Rectal smooth muscle tissue (tissue), 1 donor: ENCODE results near the gene LCN12.

Experiments
- H3K27ac ChIP-seq: one replicate; pipeline ENCODE4 v1.7.0; 2013; ENCODE audit warnings: low read depth, low read length, inconsistent platforms
- H3K27me3 ChIP-seq: one replicate; pipeline ENCODE4 v1.7.0; 2013; ENCODE audit warnings: low read length; ENCODE audit not compliant: control insufficient read depth, insufficient read depth
- H3K36me3 ChIP-seq: one replicate; pipeline ENCODE4 v1.7.0; 2013; ENCODE audit warnings: low read length; ENCODE audit not compliant: control insufficient read depth, insufficient read depth
- H3K4me1 ChIP-seq: one replicate; pipeline ENCODE4 v1.7.0; 2013; ENCODE audit warnings: low read length; ENCODE audit not compliant: control insufficient read depth, insufficient read depth
- H3K4me3 ChIP-seq: one replicate; pipeline ENCODE4 v1.7.0; 2013; ENCODE audit warnings: low read length
- H3K9ac ChIP-seq: one replicate; pipeline ENCODE4 v1.7.0; 2013; ENCODE audit warnings: low read length

Gene LCN12

DNA sequence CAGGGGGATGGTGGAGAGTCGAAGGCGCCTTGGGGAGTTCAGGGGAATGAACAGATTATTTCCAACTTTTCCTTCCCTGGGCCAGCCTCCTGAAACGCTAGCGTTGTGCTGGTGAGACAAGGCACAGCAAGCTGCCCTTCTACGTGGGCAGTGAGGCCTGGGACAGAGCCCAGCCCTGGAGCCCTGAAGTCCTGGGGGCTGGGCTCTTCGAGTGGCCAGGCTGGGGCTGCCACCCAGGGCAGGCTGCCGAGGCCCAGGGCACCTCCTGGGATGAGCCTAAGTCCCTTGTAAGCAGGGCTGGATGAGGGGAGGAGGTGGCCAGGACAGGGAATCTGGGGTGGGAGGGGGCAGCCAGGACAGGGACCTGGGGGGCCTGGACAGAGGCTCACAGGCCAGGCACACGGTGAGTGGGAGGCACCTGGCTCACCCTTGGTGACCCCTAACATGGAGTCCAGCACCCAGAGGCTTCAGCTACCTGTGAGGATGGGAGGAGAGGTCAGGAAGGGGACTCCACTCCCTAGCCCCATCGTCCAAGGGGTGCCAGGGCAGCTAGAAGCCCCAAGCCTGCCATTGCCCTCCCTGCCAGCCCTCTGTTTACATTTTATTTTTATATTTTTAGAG lies 1.3 kb upstream of the LCN12 start:
- peak overlapping the region; percentile 59 for H3K27ac ChIP-seq
- H3K4me3 ChIP-seq: peak overlapping the region; percentile 91
- H3K27me3 ChIP-seq: no peaks in the 10 kb centered on the region
- H3K36me3 ChIP-seq: no peaks in the 10 kb centered on the region
- H3K9ac ChIP-seq: peak overlapping the region; percentile 12
- H3K4me1 ChIP-seq: no peaks in the 10 kb centered on the region

DNA sequence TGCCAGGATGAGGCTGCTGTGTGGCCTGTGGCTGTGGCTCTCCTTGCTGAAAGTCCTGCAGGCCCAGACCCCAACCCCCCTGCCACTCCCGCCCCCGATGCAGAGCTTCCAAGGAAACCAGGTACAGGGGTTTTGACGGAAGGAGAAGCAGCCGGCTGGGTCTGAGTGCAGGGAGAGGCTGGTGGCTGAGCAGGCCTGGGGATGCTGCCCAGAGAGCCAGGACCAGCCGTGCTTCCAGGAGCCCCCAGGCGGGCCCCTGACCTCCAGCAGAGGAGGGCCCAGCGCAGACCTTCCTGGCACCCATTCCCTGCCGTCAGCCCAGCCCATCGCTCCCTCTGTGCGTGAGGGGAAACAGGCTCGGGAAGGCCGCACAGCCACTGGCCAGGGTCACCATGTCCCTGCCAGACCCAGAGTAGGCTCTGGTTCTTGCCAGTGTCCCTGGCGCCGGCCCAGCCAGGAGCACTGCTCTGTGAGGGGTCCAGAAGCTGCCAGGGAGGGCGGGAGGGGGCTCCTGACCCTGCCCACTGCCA lies 313 bp downstream of the LCN12 start:
- Histone ChIP-seq H3K4me3 (no peak overlapping the region), H3K27me3 (no peaks in the 10 kb centered on the region), H3K36me3 (no peaks in the 10 kb centered on the region), H3K27ac (no peak overlapping the region), H3K9ac (no peak overlapping the region), H3K4me1 (no peaks in the 10 kb centered on the region)

DNA sequence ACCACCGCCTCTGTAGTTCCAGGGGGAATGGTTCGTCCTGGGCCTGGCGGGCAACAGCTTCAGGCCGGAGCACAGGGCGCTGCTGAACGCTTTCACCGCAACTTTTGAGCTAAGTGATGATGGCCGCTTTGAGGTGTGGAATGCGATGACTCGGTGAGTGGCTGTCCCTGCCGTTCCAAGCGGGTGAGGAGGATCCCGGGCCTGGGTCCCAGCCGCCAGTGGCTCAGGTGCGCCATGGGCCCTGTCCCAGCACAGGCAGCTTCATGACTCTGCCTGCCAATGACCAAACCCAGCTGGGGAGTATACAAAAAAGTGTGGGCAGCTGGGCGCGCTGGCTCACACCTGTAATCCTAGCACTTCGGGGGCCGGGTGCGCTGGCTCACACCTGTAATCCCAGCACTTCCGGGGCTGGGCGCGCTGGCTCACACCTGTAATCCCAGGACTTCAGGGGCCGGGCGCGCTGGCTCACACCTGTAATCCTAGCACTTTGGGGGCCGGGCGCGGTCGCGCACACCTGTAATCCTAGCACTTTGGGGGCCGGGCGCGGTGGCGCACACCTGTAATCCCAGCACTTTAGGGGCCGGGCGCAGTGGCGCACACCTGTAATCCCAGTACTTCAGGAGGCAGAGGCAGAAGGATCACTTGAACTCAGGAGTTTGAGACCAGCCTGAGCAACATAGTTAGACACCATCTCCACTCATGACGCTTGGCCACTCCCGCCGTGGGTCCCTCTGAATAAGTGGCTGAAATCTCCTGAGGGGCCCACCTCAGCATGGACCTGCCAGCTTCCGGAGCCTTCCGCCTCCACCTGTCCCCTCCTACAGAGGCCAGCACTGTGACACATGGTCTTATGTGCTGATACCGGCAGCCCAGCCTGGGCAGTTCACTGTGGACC lies 1.1 kb downstream of the LCN12 start:
- Histone ChIP-seq H3K27me3 (no peaks in the 10 kb centered on the region), H3K27ac (no peak overlapping the region), H3K4me3 (no peak overlapping the region), H3K36me3 (no peaks in the 10 kb centered on the region), H3K9ac (no peak overlapping the region), H3K4me1 (no peaks in the 10 kb centered on the region)

DNA sequence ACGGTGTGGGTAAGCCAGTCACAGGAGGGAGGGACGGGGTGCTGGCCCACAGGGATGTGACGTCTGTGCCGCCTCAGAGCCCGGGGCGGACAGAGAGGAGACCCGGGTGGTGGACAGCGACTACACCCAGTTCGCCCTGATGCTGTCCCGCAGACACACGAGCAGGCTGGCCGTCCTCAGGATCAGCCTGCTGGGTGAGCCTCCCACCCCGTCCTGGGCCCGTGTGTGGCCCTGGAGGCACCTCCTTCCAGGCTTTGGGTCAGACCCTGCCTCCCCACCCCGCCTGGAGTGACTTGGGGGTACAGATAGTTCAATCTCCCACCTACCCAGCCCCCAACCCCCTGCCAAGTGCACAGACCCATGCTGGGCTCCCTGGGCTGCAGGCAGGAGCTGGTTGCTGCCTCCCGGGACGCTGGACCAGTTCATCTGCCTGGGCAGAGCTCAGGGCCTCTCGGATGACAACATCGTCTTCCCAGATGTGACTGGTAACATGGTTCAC lies 1.7 kb downstream of the LCN12 start:
- no peak overlapping the region for H3K4me3 ChIP-seq
- H3K36me3 ChIP-seq: no peaks in the 10 kb centered on the region
- H3K4me1 ChIP-seq: no peaks in the 10 kb centered on the region
- H3K9ac ChIP-seq: no peak overlapping the region
- H3K27me3 ChIP-seq: no peaks in the 10 kb centered on the region
- H3K27ac ChIP-seq: no peak overlapping the region

DNA sequence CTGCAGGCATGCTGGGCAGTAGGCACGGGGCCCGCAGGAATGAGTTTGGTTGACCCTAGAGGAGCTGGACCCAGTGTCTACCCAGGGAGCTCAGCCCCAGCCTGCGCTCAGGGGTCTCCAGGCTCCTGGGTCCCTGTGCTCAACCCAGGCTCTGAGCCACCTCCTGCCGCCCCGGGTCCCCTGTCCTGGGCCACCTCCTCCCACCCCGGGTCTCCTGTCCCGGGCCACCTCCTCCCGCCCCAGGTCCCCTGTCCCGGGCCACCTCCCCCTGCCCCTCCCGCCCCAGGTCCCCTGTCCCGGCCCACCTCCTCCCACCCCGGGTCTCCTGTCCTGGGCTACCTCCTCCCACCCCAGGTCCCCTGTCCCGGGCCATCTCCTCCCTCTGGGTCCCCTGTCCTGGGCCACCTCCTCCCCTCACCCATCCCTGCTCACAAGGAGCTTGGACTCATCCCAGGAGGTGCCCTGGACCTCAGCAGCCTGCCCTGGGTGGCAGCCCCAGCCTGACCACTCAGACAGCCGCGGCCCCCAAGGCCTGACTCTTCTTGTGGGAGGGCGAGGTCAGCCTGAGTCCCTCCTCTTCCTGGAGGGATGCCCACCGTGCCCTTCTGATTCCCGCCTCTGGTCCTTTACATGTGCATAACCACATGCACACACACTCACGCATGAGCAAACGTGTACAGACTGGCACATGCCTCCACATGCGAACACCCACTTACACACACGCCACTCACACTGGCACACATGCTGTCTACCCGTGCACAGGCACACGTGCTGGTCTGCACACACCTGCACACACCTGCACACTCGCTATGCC lies 2.4 kb downstream of the LCN12 start:
- Histone ChIP-seq H3K27ac (no peak overlapping the region), H3K36me3 (no peaks in the 10 kb centered on the region), H3K4me3 (no peak overlapping the region), H3K4me1 (no peaks in the 10 kb centered on the region), H3K27me3 (no peaks in the 10 kb centered on the region), H3K9ac (no peak overlapping the region)

DNA sequence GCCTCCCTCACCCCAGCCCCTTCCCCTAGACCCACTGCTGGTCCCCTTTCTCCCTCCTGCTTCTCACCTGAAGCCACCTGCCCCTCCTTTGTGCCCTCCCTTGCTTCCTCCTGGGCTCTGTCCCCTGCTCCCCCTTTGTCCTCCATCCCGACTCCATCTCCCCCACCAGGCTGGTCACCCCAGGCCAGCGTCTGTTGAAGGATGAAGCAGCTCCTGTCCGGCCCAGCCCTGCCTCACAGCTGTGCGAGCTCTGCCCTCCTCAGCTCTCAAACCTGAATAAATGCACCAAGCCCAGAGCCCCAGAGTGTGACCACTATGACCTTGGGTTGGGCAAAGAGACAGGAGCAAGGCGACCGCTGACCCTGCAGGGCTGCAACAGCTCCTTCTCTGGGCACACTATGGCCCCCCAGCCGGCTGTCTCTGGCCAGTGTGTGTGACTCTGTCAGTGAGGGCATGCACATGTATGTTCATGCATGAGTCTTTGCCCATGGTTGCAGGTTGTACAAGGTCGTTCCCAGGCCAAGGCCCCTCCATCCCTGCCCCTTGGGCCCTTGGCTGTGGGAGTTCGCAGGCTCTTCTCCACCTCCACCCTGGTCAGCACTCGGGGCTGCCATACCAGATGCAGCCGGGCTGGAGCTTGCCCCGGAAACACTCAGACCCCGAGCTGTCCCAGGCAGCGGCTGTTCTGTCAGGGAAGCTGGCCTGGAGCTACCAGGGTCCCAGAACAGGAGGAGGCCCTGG lies 3.3 kb downstream of the LCN12 start:
- Histone ChIP-seq H3K9ac (no peak overlapping the region), H3K36me3 (no peaks in the 10 kb centered on the region), H3K4me3 (no peak overlapping the region), H3K27ac (no peak overlapping the region), H3K4me1 (no peaks in the 10 kb centered on the region), H3K27me3 (no peaks in the 10 kb centered on the region)

DNA sequence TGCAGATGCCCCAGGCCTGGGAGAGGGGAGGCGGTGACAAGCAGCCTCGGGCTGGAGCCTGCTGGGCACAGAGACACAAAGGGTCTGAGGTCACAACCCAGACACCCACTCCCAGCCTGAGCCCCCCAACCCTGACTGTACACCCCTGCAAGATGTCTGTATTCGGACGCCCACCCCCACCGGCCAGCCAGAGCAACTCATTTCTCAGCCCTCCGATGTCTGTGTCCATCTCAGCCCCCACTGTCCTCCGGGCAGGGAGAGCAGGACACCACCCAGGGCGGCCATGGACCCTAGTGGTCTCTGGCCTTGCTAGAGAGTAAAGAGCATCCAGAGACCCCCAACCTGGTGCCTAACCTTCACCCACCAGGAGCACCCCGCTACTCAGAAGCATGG lies 3.9 kb downstream of the LCN12 start:
- no peaks in the 10 kb centered on the region for H3K36me3 ChIP-seq
- H3K4me3 ChIP-seq: no peak overlapping the region

DNA sequence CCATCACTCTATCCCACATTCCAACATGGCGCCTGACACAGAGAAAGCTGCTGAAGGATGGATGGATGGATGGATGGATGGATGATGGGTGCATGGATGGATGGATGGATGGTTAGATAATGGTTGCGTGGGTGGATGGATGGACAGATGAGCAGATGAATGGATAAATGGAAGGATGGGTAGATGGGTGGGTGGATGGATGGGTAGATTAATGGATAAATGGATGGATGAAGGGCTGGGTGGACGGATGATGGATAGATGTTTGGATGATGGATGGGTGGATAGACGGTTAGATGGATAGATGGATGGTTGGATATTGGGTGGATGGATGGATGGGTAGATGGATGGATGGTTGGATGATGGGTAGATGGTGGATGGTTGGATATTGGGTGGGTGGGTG lies 4.5 kb downstream of the LCN12 start:
- Histone ChIP-seq H3K9ac (no peak overlapping the region), H3K27me3 (no peaks in the 10 kb centered on the region), H3K4me1 (no peaks in the 10 kb centered on the region), H3K4me3 (no peak overlapping the region), H3K27ac (no peak overlapping the region), H3K36me3 (no peaks in the 10 kb centered on the region)

More for the DNA sequence above, 3.9 kb downstream of the LCN12 start:
- H3K27ac ChIP-seq: no peak overlapping the region
- no peak overlapping the region for H3K9ac ChIP-seq
- no peaks in the 10 kb centered on the region for H3K27me3 ChIP-seq
- H3K4me1 ChIP-seq: no peaks in the 10 kb centered on the region

DNA sequence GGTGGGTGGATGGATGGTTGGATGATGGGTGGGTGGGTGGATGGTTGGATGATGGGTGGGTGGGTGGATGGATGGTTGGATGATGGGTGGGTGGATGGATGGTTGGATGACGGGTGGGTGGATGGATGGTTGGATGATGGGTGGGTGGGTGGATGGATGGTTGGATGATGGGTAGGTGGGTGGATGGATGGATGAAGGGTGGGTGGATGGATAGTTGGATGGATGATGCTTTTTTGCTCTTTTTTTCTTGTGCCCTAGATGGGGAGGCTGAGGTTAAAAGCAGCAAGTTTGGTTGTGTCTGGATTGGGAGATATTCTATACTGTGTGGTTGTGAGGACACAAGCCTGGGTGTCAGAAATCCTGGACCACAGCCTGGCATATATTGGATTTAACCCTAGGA lies 5.4 kb downstream of the LCN12 start:
- Histone ChIP-seq H3K36me3 (no peaks in the 10 kb centered on the region), H3K4me1 (no peaks in the 10 kb centered on the region), H3K27me3 (no peaks in the 10 kb centered on the region), H3K9ac (no peak overlapping the region), H3K4me3 (no peak overlapping the region), H3K27ac (no peak overlapping the region)

DNA sequence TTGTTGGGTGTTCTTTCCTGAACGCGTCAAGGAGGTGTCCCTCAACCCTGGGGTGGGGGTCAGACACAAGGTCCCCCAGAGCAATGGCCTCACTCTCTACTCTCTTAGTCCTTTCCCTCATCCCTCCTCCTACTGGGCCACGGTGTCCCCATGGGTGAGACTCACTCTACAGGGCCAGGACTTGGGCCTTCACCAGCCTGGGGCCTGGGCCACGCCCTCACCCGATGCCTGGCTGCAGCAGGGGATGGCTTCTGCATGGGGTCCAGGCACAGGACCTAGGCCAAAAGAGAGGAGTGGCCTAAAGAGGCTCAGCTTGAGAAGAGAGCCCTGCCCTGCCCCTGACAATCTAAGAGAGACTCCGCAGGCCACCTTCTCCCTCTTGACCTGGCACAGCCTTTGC lies 5.8 kb downstream of the LCN12 start:
- H3K36me3 ChIP-seq: no peaks in the 10 kb centered on the region

DNA sequence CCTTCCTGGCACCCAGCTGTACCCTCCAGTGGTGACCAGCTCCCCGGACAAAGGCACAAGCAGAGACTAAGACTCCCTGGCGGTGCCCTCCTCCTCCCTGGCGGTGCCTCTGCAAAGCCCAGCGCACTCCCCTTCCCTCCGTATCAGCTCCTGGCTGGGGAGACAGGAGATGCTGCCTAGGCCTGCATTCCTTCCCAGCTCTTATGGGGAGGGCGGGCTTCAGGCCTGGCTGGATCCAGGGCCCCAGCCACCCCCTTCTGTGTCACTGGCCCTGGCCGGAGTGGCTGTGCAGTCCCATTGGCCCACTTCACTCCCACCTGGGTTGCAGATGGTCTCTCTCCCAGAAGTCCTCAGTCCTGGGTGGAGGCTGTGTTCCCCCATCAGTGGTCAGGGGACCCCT lies 6.4 kb downstream of the LCN12 start:
- Histone ChIP-seq H3K27ac (no peak overlapping the region), H3K9ac (no peak overlapping the region), H3K27me3 (no peaks in the 10 kb centered on the region), H3K4me1 (no peaks in the 10 kb centered on the region), H3K4me3 (no peak overlapping the region), H3K36me3 (no peaks in the 10 kb centered on the region)

More for the DNA sequence above, 5.8 kb downstream of the LCN12 start:
- H3K27ac ChIP-seq: no peak overlapping the region
- no peaks in the 10 kb centered on the region for H3K4me1 ChIP-seq
- no peak overlapping the region for H3K4me3 ChIP-seq
- no peak overlapping the region for H3K9ac ChIP-seq
- no peaks in the 10 kb centered on the region for H3K27me3 ChIP-seq
